ENCODE results near the gene CHRNG.
"Not testable (repeated sequence)": the region's sequence is repeated elsewhere in the genome, so short reads cannot be mapped to it uniquely, and the experiment has no call there.

Gene CHRNG

GRCh38 chr2:232563580-232563979 is 24.1 kb downstream of the CHRNG start:
- H3K27ac ChIP-seq, result no peak overlapping the region
- TF ChIP-seq ZFX (IDR thresholded peaks at IDR 0.05; ENCODE audit: borderline replicate concordance), result no peak
- TF ChIP-seq CTCF (IDR thresholded peaks at IDR 0.05), result no peak

GRCh38 chr2:232567721-232568120 is 28.2 kb downstream of the CHRNG start:
- H3K27ac ChIP-seq, result no peak overlapping the region
- TF ChIP-seq CTCF (IDR thresholded peaks at IDR 0.05) (no peak), ZFX (IDR thresholded peaks at IDR 0.05; ENCODE audit: borderline replicate concordance) (no peak)

- no peak for TF ChIP-seq ZFX (IDR thresholded peaks at IDR 0.05; ENCODE audit: borderline replicate concordance)
- no peak for TF ChIP-seq CTCF (IDR thresholded peaks at IDR 0.05)
Measured at GRCh38 chr2:232568161-232568560, 28.7 kb downstream of the CHRNG start.

GRCh38 chr2:232569541-232569940 is 30.0 kb downstream of the CHRNG start:
- TF ChIP-seq ZFX (IDR thresholded peaks at IDR 0.05; ENCODE audit: borderline replicate concordance) (no peak), CTCF (IDR thresholded peaks at IDR 0.05) (no peak)
- H3K27ac ChIP-seq, result no peak overlapping the region

More at GRCh38 chr2:232568161-232568560, 28.7 kb downstream of the CHRNG start:
- H3K27ac ChIP-seq, result no peak overlapping the region

GRCh38 chr2:232570481-232570880 is 31.0 kb downstream of the CHRNG start:
- not testable (repeated sequence) for H3K27ac ChIP-seq

- no peak for TF ChIP-seq CTCF (IDR thresholded peaks at IDR 0.05)
- no peak overlapping the region for H3K27ac ChIP-seq
Measured at GRCh38 chr2:232571026-232571474, 31.6 kb downstream of the CHRNG start.

- H3K27ac ChIP-seq, result no peak overlapping the region
- TF ChIP-seq ZFX (IDR thresholded peaks at IDR 0.05; ENCODE audit: borderline replicate concordance) (no peak), CTCF (IDR thresholded peaks at IDR 0.05) (no peak)
Measured at GRCh38 chr2:232573042-232573441, 33.5 kb downstream of the CHRNG start.

- no peak overlapping the region for H3K27ac ChIP-seq
- TF ChIP-seq CTCF (IDR thresholded peaks at IDR 0.05) (no peak), ZFX (IDR thresholded peaks at IDR 0.05; ENCODE audit: borderline replicate concordance) (no peak)
Measured at GRCh38 chr2:232573771-232574435, 34.4 kb downstream of the CHRNG start.
